ENCODE data around the gene NSDHL.

NSDHL gene

GRCh38 chrX:152917656-152918579 lies 87.1 kb downstream of the NSDHL start:
- no peak for DNase-seq

- no peak for DNase-seq
Observed at GRCh38 chrX:152918707-152919106, 87.8 kb downstream of the NSDHL start.
